HG03095 (cell line): ENCODE results near the gene ADAP2.
A peak's percentile ranks its signal among the peaks of the same experiment; 100 is the strongest.
"Not testable (repeated sequence)": the region's sequence is repeated elsewhere in the genome, so short reads cannot be mapped to it uniquely, and the experiment has no call there.

Source experiments
- ATAC-seq: cut with Tn5 transposase; IDR thresholded peaks from one replicate; pipeline ENCODE4 v1.9.1; 2021; ENCODE audit warnings: moderate library complexity; ENCODE audit not compliant: unreplicated experiment

ADAP2 gene, protein sequence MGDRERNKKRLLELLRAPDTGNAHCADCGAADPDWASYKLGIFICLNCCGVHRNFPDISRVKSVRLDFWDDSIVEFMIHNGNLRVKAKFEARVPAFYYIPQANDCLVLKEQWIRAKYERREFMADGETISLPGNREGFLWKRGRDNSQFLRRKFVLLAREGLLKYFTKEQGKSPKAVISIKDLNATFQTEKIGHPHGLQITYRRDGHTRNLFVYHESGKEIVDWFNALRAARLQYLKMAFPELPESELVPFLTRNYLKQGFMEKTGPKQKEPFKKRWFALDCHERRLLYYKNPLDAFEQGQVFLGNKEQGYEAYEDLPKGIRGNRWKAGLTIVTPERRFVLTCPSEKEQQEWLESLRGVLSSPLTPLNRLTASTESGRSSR

DNA sequence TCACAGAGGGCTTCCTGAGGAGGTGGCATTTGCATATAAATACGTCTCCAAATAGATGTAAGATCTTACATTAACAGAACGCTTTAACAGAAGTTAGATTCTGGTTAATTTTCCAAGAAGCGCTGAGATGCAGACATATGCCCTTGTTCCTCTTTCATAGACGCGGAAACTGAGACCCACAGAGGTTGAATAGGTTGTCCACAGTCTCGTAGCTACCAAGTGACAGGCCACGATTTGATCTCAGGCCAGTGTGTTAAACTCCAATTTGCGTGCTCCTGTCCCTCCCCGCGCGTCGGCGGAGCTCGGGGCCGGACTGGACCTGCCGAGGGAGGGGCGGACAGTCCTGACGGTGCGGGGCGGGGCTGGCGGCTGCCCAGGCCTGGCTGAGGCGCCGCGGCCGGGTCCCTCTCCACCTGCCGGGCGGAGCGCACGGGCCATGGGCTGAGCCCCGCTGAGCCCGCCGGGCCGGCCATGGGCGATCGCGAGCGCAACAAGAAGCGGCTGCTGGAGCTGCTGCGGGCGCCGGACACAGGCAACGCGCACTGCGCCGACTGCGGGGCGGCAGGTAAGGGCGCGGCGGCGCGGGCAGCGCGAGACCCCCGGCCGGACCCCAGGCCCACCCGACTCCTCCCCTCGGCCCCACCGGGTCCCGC lies at the start of gene ADAP2:
TSS of gene ADAP2 (plus strand) at position 402 of the 653 bp plus-strand sequence. CDS start at position 472, 70 bp downstream.
- no peak for ATAC-seq

DNA sequence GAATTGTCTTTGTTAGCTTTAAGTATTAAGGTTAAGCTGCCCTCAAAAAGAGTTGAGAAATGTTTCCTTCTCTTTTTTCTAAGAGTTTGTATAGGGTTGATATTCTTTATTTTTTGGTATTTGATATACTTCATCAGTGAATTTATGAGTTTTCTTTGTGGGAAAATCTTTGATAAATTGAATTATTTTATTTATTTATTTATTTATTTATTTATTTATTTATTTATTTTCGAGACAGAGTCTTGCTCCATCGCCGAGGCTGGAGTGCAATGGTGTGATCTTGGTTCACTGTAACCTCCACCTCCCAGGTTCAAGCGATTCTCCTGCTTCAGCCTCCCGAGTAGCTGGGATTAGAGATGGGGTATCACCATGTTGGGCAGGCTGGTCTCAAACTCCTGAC lies 35.6 kb upstream of the ADAP2 start:
- no peak for ATAC-seq

DNA sequence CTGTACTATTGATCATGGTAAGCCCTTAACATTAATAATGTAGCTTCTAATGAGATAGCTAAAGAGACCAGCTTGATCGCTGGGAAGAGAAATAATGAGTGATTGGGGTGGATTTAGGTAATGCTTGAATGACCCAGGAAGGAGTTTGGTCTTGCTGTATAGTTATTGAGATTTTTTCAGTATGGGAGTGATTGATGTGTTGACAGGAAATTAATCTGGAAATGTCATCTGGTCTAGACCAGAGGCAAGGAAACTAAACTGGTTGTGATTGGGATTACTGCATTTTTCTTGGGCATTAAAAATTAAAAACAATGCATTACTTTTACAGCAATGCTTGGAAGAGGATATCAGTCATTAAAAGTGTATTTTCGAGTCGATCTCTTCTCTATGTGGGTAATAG lies 27.5 kb upstream of the ADAP2 start:
- no peak for ATAC-seq

DNA sequence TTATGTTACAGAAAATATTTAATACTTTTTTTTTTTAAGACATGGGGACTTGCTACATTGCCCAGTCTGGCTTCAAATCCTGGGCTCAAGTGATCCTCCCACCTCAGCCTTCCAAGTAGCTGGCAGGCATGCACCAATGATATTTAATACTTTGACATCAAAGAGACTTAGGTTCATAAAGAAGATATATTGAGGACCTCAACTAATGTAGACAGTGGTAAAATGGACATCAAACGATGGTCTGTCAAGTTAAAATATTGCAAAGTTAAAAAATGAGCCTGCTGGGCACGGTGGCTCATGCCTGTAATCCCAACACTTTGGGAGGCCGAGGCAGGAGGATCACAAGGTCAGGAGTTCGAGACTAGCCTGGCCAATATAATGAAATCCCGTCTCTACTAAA lies 24.4 kb upstream of the ADAP2 start:
- no peak for ATAC-seq

DNA sequence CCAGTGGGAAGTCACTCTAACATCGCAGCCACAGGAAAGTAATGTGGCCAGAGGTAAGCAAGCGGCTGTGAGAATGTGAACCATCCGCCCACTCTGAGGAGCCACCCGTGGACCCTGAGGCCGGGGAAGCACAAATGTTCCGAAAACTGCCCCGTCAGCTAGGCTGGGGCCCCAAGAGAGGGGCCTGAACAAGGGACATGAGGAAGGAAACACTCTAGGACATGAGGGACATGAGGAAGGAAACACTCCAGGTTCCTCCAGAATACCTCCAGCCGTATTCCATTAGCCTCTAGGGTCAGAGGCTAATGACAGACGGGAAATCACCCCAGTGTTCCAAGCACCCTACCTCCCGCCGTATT lies 16.0 kb upstream of the ADAP2 start:
- ATAC-seq = peak; percentile 15

DNA sequence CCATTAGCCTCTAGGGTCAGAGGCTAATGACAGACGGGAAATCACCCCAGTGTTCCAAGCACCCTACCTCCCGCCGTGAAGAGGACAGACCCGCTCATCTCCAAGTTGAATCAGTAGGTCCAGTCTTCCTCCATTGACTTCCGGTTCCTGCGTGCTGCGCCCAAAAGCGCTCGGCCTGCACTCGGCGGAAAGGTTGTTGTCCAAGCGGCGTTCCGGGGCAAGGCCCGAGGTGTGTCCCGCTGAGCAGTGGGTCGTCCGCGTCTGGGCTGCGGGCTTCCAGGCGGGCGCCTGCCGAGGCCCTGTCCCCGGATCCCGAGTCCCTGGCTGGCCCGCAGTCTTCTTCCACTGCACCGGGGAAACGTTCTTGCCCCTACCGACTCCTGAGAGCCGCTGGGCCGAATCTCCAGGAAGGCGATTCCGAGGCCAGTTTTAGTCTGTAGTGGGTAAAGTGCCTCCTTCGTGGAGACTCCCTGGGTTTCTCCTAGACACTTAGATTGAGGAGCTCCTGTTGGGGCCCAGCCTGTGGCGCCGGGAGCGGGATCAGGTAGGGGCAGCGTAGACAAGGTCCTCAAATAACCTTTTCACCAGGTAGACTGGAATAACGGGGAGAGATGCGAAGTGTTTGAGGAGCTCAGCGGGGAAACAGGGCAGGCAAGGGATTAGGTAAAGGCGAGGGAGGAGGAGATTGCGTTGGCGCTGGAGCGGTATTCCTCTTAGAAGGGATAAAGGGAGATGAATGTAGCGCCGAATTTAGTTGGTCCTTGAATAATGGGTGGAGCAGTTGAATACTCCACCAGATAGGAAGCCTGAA lies 15.4 kb upstream of the ADAP2 start, which contains the start of gene TEFM:
TSS of gene TEFM (minus strand) at position 138 of the 811 bp plus-strand sequence. CDS start at position 98, 40 bp downstream.
- ATAC-seq = peak; percentile 70

DNA sequence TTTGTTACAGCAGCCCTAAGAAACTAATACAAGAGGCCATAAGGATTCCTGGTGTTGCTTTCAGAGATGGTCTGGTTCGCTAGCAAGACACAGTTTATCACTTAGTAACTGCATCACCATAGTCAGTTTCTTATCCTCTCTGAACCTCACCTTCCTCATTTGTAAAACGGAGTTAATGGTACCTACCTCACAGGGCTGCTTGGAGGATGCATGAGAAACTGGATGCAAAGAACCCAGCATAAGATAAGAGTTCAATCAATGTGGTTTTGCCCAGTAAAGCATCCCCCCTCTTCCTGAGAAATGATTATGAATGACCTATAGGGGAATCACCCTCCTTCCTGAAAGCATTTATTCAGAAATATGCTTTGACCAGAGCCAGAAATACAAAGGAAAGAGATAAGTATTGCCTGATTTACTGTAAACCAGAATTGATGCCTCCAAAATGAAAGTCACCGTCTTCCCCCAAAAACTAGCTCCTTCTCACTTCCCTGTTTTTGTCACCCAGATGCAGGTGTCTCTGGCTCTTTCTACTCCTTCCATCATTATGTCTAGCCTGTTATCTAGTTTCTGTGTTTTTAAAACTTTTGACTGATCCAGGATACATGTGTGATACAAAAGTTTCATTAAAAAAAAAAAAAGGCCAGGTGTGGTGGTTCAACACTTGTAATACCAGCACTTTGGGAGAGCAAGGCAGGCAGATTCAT lies 12.9 kb upstream of the ADAP2 start:
- ATAC-seq = no peak

DNA sequence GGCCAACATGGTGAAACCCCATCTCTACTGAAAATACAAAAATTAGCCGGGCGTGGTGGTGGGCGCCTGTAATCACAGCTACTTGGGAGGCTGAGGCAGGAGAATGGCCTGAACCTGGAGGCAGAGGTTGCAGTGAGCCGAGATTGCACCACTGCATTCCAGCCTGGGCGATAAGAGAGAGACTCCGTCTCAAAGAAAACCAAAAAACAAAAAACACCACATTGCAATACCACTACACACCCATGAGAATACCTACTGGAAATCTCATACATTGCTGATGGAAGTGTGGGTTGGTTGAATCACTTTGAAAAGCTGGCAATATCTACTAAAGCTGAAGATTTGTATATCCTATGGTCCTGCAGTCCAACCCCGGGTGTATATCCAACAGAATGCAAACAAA lies 11.6 kb upstream of the ADAP2 start:
- ATAC-seq = not testable (repeated sequence)

DNA sequence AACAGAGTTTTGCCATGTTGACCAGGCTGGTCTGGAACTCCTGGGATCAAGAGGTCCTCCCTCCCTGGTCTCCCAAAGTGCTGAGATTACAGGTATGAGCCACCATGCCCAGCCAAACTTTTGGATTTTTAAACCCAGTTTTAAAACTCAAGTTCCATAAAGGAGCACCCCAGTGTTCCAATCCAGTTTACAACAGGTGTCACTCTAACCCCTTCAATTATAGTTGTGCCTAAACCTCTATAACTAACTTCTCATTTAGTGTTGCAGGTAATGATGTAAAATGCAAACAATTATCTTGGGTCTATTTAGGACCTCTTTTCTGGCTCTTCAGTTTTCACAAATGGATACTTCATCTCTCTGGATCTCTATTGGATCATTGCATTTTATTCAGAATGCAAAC lies 7.8 kb upstream of the ADAP2 start:
- no peak for ATAC-seq

DNA sequence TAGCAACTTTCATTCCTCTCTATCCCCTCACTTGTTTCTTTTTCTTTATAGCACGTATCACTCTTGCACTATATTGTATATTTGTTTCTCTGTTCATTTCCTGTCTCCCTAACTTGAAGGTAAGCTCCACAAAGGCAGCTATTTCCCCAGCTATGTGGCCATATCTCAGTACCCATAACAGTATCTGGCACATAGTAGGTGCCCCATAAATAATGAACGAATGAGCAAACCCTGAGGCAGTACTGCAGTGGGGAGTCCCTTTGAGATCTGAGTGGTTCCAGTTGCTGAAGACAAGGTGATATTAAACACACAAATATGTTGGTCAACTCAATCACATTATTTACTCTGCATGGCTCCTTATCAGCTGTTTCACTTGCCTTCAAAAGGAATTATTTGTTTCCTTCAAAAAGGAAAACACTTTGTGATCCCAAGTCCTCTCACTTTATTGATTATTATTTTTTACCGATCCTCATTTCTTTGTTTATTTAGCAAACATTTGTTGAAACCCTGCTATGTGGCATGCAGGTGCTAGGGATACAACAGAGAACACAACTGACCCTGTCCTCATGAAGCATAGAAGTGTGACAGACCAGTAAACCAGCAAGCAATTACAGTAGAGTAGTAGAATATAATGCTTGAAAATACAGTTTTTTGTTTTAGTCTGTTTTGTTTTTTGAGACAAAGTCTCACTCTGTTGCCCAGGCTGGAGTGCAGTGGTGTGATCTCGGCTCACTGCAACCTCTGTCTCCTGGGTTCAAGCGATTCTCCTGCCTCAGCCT lies 5.7 kb upstream of the ADAP2 start:
- ATAC-seq = no peak

DNA sequence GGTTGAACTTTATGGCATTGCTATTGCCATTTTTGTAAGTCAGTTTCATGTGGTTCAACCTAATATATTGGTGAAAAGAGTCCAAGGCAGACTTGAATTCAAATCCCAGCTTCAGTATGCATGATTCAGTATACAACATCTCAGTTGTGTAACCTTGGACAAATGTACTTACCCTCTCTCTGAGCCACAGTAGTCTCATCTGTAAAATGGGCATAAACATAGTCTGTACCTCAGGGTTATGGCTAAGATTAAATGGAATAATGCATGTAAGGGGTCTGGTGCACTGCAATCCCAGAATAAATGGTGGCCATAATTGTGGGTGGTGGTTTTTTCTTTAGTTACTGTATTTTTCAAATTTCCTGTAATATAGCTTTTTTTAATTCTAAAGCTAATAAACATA lies 4.7 kb upstream of the ADAP2 start:
- ATAC-seq = no peak

DNA sequence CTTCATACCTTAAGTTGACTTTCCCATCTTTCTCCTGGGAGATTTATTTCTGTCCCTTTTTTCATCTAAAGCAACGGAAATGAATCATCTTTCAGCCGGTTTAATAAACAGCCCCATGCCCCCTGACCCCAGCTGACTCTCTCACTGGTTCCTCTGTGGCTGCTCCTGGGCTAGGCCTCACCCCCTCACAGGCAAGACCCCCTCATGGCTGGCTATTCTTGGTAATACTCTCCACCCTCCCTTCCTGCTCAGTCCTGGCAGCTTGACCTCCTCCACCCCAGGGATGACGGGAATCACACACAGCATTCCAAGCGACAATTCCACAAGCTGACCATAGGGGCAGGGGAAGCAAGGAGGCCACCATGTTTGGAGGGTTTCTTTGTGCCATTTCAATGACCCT lies 1.5 kb upstream of the ADAP2 start:
- ATAC-seq = no peak

DNA sequence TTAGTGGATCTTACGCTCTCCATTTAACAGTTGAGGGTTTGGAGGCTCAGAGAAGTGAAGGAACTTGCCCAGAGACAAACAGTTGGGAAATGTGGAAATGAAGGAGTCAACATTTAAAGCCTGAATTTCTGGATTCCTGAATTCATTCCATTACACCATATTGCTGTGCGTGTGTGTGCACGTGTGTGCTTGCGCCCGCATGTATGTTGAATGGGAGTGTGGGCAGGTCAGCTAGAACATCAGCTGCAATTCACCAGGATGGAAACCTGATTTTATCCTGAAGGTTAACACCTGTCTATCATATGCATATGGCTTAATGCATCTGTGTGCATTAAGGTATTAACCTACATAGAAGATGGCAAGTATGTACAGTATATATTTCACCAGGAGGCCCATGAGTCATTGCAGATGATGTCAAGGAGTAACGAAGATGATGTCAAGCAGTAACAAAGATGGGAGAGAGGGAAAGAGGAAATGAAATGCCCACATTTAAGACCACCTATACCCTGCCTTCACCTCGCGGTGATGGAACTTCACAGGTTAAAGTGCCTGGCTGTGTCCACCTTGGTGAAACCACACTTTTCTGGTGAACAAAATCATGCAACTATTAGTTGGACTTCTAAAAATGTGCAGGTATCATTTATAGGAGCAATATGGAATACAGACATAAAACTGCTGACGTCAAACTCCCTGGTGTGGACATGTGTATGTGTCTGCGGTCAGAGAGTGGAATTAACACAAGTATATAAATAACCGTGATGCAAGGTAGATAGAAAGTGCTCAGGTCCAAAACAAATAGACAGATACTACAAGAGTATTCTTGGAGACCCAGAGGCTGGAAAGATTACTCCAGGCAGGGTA lies 832 bp upstream of the ADAP2 start:
- no peak for ATAC-seq

DNA sequence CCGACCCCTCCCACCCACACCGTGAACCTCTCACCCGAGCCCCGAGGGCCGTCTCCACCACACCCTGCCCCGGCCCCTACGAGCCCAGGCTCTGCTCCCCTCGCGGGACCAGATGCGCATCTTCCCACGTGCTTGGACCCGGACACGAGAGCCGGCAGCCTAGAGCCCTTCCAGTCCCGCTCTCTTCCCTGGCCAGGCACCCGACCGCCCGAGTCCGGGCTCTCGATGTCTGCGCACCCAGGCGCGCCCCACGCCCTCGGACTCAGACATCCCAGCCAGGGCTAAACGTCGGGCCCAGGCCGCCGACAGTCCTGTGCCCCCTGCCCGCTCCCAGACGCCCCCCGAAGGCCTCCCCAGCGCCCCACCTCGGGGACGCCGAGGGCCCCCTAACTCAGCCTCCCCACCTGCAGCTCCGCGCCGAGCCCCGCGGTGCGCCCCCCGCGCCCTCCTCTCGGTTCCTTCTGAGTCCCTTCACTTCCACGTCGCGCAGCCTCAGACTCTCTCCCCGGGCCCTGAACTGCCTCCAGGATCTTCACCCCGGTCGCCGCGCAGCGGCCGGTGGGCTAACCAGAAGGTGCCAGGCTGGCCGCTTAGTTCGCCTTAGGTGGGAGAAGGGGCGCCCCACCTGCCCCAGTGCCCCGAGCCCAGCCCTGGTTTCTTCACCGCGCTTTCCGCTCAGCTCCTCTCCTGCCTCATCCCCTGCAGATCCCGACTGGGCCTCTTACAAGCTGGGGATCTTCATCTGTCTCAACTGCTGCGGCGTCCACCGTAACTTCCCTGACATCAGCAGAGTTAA lies 688 bp downstream of the ADAP2 start:
- ATAC-seq = no peak

DNA sequence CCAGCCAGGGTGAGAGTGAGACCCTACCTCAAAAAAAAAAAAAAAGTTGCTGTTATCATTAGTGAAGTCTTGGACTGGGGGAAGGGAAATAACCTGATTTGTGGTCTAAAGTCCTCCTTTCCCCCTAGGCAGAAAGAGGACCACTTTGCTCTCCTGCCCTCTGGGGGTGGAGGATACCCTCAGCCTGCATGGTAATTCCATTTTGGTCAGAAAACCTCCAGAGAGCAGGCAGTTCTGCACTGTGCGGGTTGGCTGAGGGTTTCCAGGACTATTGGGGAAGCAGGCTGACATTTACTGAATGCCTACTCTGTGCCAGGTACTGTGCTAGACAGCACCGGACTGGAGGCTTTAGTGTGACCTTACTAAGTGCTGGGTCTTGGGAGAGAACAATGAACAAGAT lies 2.6 kb downstream of the ADAP2 start:
- no peak for ATAC-seq

DNA sequence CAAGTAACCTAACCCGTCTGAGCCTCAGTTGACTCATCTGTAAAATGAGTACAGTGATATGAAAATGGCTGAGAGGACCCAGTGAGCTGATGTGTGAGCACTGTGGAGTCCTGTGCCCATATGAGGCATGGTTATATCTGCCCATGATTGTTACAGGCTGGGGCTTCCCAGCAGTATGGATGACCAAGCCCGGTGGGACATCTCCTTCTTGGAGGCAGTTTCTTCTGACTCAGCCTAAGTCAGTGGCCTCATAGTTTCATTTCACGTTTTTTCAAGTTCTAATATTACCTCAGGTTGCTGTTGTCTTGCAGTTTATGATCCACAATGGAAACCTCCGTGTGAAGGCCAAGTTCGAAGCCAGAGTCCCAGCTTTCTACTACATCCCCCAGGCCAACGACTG lies 4.8 kb downstream of the ADAP2 start:
- no peak for ATAC-seq

DNA sequence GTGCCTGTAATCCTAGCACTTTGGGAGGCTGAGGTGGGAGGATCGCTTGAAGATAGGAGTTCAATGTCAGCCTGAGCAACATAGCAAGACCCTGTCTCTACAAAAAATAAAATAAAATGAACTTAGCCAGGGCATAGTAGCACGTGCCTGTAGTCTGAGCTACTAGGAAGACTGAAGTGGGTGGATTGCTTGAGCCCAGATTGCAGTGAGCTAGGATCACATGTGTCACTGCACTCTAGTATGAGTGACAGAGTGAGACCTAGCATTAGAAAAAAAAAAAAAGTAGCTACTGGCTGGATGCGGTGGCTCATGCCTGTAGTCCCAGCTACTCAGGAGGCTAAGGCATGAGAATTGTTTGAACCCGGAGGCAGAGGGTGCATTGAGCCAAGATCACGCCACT lies 6.0 kb downstream of the ADAP2 start:
- ATAC-seq = no peak

DNA sequence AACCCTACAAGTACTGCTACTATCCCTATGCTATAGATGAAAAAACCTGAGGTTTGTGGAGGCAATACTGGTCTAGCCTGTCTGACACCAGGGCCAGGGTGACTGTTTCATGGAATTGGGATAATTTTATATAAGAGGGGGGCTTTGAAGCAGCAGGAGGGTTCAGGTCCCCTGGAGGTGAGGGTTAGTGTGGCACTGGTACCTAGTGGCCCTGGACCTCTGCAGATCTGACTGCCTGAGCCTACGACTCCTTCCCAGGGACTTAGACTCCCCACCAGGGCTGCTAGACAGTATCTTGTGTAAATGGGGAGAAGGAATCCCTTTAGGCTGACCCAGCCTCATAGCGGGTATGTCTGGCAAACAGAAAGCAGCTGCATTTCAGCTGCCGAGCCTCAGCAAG lies 6.8 kb downstream of the ADAP2 start:
- no peak for ATAC-seq
